ENCODE measurements around the gene KRT32.
"Not testable (repeated sequence)": the region's sequence is repeated elsewhere in the genome, so short reads cannot be mapped to it uniquely, and the experiment has no call there.

KRT32 gene

DNA sequence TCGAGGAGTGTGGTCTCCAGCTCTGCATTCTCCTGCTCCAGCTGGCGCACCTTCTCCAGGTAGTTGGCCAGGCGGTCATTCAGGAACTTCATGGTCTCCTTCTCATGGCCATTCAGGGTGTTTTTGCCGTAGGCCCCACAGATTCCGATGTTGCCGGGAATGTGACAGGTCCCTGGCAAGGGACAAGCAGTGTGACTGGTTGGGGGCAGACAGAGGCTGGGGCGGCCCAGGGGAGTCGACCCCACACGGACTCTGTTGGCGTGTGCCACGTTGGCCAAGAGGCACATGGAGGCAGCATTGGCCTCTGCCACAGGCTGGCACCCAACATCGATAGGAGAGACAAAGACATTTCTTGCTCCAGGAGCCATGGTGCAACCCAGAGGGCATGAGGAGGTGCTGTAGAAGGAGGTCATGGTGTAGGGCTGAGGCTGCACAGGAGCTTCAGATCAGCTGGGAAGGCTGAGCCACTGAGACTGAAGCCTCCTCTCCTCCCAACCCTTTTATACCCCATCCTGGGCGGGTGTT is 43.0 kb downstream of the KRT32 start, which contains the start of gene KRT37:
Gene KRT37 (minus strand): TSS at position 475 of the 525 bp plus-strand sequence. CDS start 62 bp downstream, at position 413.
- no peak for DNase-seq

DNA sequence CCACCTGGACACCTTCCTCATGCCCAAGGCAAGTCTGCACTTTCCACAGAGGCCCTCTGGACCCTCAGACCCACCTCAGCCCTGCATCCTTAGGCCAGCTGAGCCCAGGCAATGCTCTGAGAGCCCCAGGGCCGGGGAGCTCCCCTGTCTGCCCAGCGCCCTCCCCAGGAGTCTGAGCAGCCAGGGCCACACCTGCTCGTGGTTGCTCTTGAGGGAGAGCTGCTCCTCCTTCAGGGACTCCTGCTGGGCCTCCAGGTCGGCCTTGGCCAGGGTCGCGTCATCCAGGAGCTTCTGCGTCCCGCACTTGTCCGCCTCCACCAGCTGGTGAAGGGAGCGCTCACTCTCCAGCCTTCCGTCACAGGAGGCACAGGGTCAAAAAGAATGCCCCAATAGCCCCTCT is 44.6 kb downstream of the KRT32 start:
- not testable (repeated sequence) for DNase-seq

DNA sequence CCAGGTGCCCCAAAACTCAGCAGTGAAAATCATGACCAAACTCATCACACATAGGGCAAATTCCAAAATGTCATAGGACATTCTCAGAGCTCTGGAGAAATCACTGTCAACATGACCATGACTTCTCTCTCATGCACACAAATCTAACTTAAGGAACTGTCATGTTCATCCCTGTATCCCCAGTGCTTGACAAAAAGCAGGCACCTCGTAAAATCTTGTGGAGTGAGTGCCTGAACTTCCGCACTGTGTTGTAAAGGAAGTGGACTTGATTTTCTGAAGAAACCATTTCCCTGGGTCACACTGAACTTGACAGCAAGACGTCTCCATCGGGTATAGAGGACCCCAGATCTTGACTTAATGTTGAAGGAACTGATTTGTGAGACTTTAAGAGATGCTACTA is 45.6 kb downstream of the KRT32 start:
- no peak for DNase-seq

DNA sequence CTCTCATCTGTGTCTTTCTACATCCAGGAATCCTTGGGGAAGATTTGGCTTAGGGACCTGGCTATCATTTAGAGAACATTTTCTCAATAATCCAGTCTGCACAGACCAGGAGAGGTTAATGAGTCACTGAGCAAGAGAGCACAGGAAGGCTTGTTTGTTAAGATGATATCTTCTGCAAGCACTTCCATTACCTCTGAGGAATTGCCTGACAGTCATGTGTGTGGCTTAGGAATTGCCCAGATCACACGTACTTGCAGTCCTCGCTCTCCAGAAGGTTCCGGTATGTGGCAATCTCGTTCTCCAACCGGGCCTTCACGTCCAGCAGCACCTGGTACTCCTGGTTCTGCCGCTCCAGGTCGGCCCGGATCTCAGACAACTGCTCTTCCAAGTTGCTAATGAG is 46.1 kb downstream of the KRT32 start:
- no peak for DNase-seq

DNA sequence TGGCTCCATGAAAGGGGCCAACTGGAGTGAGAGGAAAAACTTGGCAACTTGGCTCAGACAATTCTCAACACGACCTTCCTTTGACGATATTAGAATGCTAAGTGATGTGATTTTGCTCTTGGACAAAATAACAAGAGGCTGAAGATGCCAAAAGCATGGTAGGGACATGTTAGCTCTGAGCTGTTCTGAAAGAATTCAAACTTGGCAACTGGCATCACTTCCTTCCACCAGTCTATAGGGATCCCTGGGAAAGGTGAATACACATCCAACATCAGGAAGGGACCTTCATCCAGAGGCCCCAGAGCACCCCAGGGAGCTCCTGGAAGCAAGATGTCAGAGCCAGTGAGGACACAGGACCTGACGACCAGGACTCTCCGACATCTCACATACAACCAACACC is 47.1 kb downstream of the KRT32 start:
- DNase-seq, result no peak

DNA sequence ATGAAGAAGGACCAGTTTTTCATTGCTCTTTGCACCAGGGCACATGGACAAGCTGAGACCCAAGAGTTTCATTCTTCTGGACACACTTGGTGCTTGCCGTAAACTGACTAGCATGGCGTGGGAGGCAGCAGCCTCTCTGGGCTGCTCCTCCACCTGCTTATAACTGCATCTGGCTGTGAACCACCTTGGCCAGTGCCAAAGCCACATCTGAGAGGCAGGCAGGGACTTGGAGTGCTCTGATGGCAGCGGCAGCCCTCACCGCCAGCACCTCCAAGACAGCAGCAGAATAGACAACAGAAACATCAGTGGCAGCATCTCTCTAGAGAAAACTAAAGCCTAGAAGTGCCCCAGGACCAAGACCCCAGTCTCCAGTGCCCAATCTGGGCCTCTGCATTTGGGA is 47.5 kb downstream of the KRT32 start:
- no peak for DNase-seq

DNA sequence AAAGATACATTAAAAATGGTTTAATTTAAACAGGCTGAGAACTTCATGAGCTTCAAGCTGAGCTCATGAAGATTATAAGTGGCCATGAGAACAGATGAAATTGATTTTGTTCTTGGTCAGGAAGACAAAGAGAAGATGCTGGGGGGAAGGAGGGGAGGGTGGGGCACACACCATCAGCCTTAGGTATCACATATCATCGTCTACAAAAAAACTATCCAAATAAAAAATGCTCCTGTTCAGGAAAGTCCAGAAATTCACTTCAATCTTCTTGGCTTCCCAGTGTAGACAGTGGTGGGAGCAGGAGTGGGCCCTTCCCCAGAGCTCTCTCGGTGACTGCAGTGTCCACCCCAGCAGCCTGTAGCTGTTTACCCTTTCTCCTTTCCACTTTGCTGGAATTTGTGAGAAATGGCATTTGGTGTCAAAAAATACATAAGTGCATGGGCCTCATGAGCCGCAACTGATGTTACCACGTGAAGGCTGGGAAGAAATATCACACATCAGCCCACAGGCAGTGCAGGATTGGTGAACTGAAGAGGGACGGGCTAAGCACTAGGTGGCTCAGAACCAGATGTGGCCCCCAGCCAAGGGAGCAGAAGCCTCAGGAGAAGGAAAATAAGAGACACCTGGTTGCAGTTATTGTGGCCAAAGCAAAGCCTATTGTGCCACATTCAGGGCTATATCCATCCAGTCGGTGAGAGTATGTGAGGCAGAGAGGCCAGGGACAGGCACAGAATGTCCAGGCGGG is 48.9 kb downstream of the KRT32 start:
- no peak for DNase-seq

DNA sequence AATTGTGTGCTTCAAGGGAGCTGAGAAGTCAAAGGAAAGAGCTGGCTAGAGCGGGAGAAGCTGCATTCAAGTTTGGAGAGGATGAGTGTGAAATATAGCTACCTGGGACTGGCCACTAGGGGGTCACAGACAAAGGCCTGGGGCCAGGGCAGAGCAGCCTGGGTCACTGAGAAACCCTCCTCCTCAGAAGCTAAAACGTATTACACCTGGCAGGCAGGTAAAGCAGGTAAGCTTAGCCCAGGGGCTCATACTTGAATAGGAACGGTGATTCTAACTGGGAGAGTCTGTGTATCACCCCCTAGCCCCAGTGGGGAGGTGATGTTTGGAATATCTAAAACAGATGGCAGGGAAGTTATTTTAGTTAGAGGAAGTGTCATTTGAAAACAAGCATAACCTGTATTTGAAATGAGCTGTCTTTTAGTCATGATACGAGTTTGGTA is 49.6 kb downstream of the KRT32 start:
- DNase-seq, result no peak

DNA sequence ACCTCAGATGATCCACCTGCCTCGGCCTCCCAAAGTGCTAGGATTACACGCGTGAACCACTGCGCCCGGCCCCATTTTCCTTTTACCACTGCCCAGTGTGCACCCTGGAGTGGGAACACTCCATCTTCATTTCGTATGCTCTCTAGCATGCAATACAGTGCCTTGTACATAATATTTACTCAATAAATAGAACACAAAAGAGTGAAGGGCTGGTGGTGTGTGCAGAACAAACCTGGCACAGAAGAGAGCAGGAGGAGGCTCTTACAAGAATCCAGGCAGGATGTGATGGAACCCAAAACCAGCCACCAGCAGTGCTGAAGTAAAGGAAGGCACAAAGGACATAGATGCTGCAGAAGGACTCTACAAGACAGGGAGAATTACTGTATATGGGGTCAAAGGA is 50.1 kb downstream of the KRT32 start:
- no peak for DNase-seq

DNA sequence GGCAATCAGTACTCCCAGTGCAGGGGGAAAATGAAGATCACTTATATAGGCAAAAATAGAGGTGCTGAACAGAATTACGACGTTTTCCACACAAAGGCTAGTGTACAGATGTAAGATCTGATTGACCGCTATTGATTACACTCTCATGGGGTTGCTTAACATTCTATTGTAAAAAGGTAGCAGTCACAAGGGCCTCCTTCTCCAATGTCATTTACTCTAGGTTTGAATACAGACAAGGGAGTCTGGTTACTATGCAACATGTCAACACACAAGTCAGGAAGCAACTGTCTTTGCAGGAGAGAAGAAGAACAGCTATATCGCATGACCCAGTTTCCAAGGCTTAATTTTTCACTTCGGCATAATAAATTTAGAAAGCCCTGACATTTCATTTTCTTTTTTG is 50.7 kb downstream of the KRT32 start:
- no peak for DNase-seq

DNA sequence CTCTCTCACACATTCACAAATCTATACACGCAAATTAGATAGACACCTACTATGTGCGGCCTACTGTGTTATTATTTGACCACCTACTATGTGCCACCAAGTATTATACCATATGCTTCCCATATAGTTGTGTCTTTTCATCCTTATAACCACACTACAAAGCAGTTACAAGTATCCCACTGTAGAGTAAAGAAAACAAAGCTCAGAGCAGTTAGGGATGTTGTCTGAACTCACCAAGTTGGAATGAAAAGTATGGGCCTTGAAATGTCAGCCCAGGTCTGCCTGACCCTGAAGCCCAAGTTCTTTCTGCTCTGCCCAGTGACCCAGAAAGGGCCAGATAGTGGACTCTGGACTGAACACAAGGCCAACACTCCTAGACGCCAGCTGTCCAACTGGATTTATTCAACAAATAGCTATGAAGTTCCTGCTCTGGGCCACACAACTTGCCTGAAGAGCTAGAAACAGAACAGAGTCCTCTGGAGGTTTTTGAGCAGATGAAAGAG is 51.3 kb downstream of the KRT32 start:
- no peak for DNase-seq

DNA sequence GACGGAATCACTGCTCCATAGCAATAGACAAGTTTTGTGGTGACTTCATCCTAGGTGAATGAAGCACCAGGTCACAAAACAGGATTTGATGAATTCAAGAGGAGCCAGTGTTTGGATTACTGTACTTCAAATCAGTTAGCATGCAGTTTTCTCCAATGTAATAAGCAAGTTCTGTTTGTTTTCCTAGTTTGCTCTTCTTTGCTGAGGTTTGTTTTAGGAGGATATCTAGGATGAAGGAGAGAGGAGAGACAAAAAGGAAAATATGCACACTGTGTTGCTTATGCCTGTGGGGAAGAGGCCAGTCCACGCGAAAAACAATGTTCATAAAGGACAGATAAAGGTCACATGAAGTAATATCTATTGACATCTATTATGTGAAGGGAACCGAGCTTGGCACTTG is 51.8 kb downstream of the KRT32 start:
- no peak for DNase-seq

DNA sequence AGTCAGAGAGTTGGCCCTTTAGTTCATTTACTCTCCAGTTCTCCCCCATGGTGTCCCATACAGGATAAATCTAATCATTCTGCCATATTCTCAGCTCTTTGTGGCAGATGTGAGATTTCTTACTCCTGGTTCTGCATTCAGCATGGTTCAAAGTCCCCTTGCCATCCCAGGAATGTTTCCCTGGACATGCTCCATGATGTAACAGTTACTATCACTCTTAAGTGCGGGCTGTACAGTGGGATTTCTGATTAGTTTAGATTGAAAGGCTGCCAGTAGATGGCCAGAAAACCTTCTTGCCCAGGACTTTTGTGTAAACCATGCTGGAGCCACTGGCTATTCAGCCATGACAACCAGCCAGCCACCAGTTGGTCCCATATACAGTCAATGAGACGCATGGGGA is 53.2 kb downstream of the KRT32 start:
- no peak for DNase-seq

DNA sequence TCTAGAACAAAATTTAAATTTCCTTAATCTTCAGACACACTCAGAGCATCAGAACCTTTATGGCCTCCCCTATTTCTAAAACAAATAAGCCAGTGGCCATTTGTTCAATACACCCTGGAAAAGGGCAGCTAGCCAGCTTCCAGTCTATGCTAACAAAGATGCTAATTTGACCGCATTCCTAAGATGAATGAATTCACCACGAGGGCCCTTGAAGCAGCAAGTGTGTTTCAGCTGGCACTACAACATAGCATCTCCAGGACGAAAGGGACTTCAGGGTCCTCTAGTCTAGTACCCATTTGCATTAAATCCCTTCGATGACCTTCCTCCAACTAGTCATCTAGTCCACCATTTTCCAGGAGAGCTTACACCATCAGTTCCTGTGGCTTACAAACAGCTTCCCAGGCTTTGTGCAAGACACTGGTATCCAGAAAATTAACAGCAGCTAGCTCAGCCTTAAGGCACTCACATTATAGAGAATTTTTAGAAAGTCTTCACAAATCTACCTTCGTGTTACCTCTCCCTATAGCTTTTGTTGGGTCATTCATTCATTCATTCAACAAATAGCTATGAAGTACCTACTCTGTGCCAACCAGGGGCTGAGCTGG is 53.7 kb downstream of the KRT32 start:
- no peak for DNase-seq

DNA sequence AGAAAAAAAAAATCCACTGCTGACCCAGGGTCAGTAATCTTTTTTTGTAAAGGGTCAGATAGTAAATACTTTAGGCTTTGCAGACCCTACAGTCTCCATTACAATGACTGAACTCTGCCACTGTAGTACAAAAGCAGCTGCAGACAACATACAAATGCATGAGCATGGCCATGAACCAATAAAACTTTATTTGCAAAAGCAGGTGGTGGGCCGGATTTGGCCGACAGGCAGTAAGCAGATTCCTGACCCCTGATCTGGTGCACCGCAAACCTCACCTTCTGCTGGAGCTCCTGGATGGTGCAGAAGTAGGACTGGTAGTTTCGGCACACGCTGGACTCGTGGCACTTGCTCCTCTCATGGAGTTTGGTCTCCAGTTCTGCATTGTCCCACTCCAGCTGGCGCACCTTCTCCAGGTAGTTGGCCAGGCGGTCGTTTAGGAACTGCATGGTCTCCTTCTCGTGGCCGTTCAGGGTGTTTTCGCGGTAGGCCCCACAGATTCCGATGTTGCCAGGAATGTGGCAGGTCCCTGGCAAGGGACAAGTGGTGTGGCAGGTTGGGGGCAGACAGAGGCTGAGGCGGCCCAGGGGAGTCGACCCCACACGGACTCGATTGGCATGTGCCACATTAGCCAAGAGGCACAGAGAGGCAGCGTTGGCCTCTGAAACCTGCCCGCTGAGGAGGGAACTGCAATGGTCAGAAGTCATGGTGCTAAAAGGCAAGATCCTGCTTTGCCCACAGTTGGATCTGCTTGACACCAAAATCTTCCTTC is 55.9 kb downstream of the KRT32 start:
- DNase-seq, result no peak
